GM23338 (cell line): ENCODE results near the gene PARVA. TPM values are rescaled to one million over a fixed set of nuclear protein-coding genes. Genes with fewer than 3 reads are reported as not detected.
A peak's percentile ranks its signal among the peaks of the same experiment; 100 is the strongest.

ENCODE experiments used
- ATAC-seq: fragments of 200-7000 bp; cut with Tn5 transposase; 3 replicates; pipeline ENCODE4 v1.9.1; 2020
- DNase-seq: peaks from one replicate; pipeline ENCODE4 v3.0.0-alpha.2; 2015; ENCODE audit warnings: low spot score
- H2AFZ ChIP-seq: fragments of 200-600 bp; sonication (generic); 2 replicates; pipeline ENCODE4 v1.8.0; 2016; ENCODE audit warnings: antibody characterized with exemption, mild to moderate bottlenecking, moderate library complexity
- H3F3A ChIP-seq: fragments of 200-600 bp; sonication (generic); replicated peaks from 2 replicates; pipeline ENCODE4 v1.8.0; 2017; ENCODE audit warnings: antibody characterized with exemption, mixed run types, low read depth
- H3K27ac ChIP-seq: fragments of 200-600 bp; sonication (generic); 2 replicates; pipeline ENCODE4 v1.6.1; 2016; ENCODE audit warnings: low read depth
- H3K27me3 ChIP-seq: fragments of 200-600 bp; sonication (generic); 2 replicates; pipeline ENCODE4 v1.8.0; 2016; ENCODE audit warnings: mild to moderate bottlenecking, mixed run types, moderate library complexity; ENCODE audit not compliant: insufficient read depth
- H3K36me3 ChIP-seq: fragments of 200-600 bp; sonication (generic); 2 replicates; pipeline ENCODE4 v1.8.0; 2016; ENCODE audit warnings: mild to moderate bottlenecking; ENCODE audit not compliant: insufficient read depth
- H3K4me1 ChIP-seq: fragments of 200-600 bp; sonication (generic); 2 replicates; pipeline ENCODE4 v1.8.0; 2016; ENCODE audit warnings: mild to moderate bottlenecking, moderate library complexity; ENCODE audit not compliant: insufficient read depth
- H3K4me2 ChIP-seq: fragments of 200-600 bp; sonication (generic); 2 replicates; pipeline ENCODE4 v1.7.1; 2017; ENCODE audit warnings: mixed run types
- H3K4me3 ChIP-seq: fragments of 200-600 bp; sonication (generic); 2 replicates; pipeline ENCODE4 v1.6.1; 2016; ENCODE audit warnings: mixed run types
- H3K79me2 ChIP-seq: fragments of 200-600 bp; sonication (generic); replicated peaks from 2 replicates; pipeline ENCODE4 v1.8.0; 2017; ENCODE audit warnings: mild to moderate bottlenecking; ENCODE audit not compliant: insufficient read depth
- H3K9me2 ChIP-seq: fragments of 200-600 bp; sonication (generic); 2 replicates; pipeline ENCODE4 v1.8.0; 2017; ENCODE audit not compliant: insufficient read depth
- H4K20me1 ChIP-seq: fragments of 200-600 bp; sonication (generic); replicated peaks from 2 replicates; pipeline ENCODE4 v1.8.0; 2017; ENCODE audit warnings: mild to moderate bottlenecking; ENCODE audit not compliant: insufficient read depth
- H3K27ac Mint-ChIP-seq: 2 replicates; pipeline ENCODE4 v1.8.0; 2020; ENCODE audit warnings: inconsistent platforms, mild to moderate bottlenecking, moderate library complexity, mixed read lengths
- H3K27me3 Mint-ChIP-seq: 3 replicates; pipeline ENCODE4 v1.8.0; 2022; ENCODE audit warnings: low read depth, mild to moderate bottlenecking, moderate library complexity, mixed read lengths, inconsistent platforms; ENCODE audit not compliant: insufficient read depth, poor library complexity
- H3K36me3 Mint-ChIP-seq: 3 replicates; pipeline ENCODE4 v1.8.0; 2021; ENCODE audit warnings: low read depth, mild to moderate bottlenecking, inconsistent platforms, moderate library complexity, mixed read lengths
- H3K4me1 Mint-ChIP-seq: 3 replicates; pipeline ENCODE4 v1.8.0; 2020; ENCODE audit warnings: mild to moderate bottlenecking, inconsistent platforms, mixed read lengths
- H3K4me3 Mint-ChIP-seq: 3 replicates; pipeline ENCODE4 v1.8.0; 2021; ENCODE audit warnings: moderate library complexity, mild to moderate bottlenecking, inconsistent platforms, mixed read lengths
- H3K9me3 Mint-ChIP-seq: 3 replicates; pipeline ENCODE4 v1.8.0; 2020; ENCODE audit warnings: moderate library complexity, mild to moderate bottlenecking, inconsistent platforms, mixed read lengths
- CREB1 ChIP-seq: fragments of 250-450 bp; sonication (Bioruptor Pico); IDR thresholded peaks from 2 replicates; pipeline ENCODE4 v1.5.0; 2020; ENCODE audit warnings: low read depth, mild to moderate bottlenecking, moderate library complexity
- CTCF ChIP-seq, 2 experiments: fragments of 200-600 bp in 1 of 2; sonication (generic) in 1 of 2; conservative IDR thresholded peaks; 2 replicates each; pipeline versions ENCODE4 v1.5.1 to v1.6.1; 2016 to 2017; ENCODE audit warnings: antibody characterized with exemption in 2 of 2, low read depth in 2 of 2, mild to moderate bottlenecking in 2 of 2, moderate library complexity in 1 of 2
- ETS1 ChIP-seq: IDR thresholded peaks from 2 replicates; pipeline ENCODE4 v1.6.1; 2016; ENCODE audit warnings: antibody characterized with exemption
- EZH2 ChIP-seq: fragments of 200-600 bp; sonication (generic); IDR thresholded peaks from one replicate; pipeline ENCODE4 v1.8.0; 2017; ENCODE audit warnings: antibody characterized with exemption, mild to moderate bottlenecking, low read depth; ENCODE audit not compliant: unreplicated experiment
- POLR2AphosphoS5 ChIP-seq: IDR thresholded peaks from 2 replicates; pipeline ENCODE4 v1.6.1; 2016; ENCODE audit warnings: antibody characterized with exemption, low read depth
- REST ChIP-seq: IDR thresholded peaks from one replicate; pipeline ENCODE4 v1.6.1; 2018; ENCODE audit warnings: antibody characterized with exemption; ENCODE audit not compliant: unreplicated experiment
- ZNF462 ChIP-seq: fragments of 250-450 bp; sonication (Bioruptor Pico); IDR thresholded peaks from 2 replicates; pipeline ENCODE4 v1.5.0; 2020; ENCODE audit warnings: mild to moderate bottlenecking, moderate library complexity
- polyA plus RNA-seq: library from polyadenylated mRNA; unstranded; fragments of >200 nt; fragmentation: Nextera tagmentation; extraction: Ambion mirVana; gene quantifications from 2 replicates; pipeline ENCODE4 v1.2.1, GENCODE V29; 2016
- total RNA-seq: library from RNA; depleted of rRNA; stranded (reverse); fragments of >200 nt; shearing (Covaris generic); gene quantifications from 2 replicates; pipeline ENCODE4 v1.2.3, GENCODE V29; 2014

The PARVA gene
- total and polyA plus RNA-seq, 2 experiments from 2014 or later: 5.8 to 6.9 TPM

- Histone ChIP-seq H3K27ac (no peak overlapping the region), H3K4me3 (no peak overlapping the region), H3K4me2 (no peak overlapping the region), H3F3A (no peaks in the 10 kb centered on the region), H3K36me3 (no peaks in the 10 kb centered on the region), H3K27me3 (no peaks in the 10 kb centered on the region), H2AFZ (no peak overlapping the region), H3K9me2 (no peaks in the 10 kb centered on the region), H3K79me2 (no peaks in the 10 kb centered on the region), H4K20me1 (no peaks in the 10 kb centered on the region), H3K4me1 (no peaks in the 10 kb centered on the region)
- H3K4me1 Mint-ChIP-seq: no peaks in the 10 kb centered on the region; the same call in 2 of the 3 replicates
- H3K36me3 Mint-ChIP-seq: no peaks in the 10 kb centered on the region
- TF ChIP-seq REST (no peak), CREB1 (CRISPR knock-in tag) (no peak), CTCF (conservative IDR thresholded peaks at IDR 0.05; ENCODE audit: low read depth in 2 of 2) (0 out of 4 replicates have a peak, but pooled peaks of 1 of the 2 experiments have one; percentile 13)
- H3K4me3 Mint-ChIP-seq: no peak overlapping the region
- ATAC-seq (peak; percentile 61), DNase-seq (peak; percentile 27)
- peaks cover 7% of the 10 kb centered on the region for H3K27me3 Mint-ChIP-seq
- no peak overlapping the region for H3K27ac Mint-ChIP-seq
- no peaks in the 10 kb centered on the region for H3K9me3 Mint-ChIP-seq
These were observed 146.0 kb downstream of the PARVA start for GRCh38 chr11:12523180-12523924.

- peaks cover 6% of the 10 kb centered on the region for H3K27me3 Mint-ChIP-seq
- no peak overlapping the region for H3K27ac Mint-ChIP-seq
- Histone ChIP-seq H3K9me2 (no peaks in the 10 kb centered on the region), H3F3A (no peaks in the 10 kb centered on the region), H4K20me1 (no peaks in the 10 kb centered on the region), H3K4me3 (no peak overlapping the region), H3K4me1 (no peaks in the 10 kb centered on the region), H3K27me3 (no peaks in the 10 kb centered on the region), H3K27ac (no peak overlapping the region), H3K36me3 (no peaks in the 10 kb centered on the region), H3K4me2 (no peak overlapping the region), H3K79me2 (no peaks in the 10 kb centered on the region), H2AFZ (no peak overlapping the region)
- H3K9me3 Mint-ChIP-seq: no peaks in the 10 kb centered on the region
- H3K36me3 Mint-ChIP-seq: no peaks in the 10 kb centered on the region
- H3K4me3 Mint-ChIP-seq: no peak overlapping the region
- no peak for DNase-seq
- H3K4me1 Mint-ChIP-seq: no peaks in the 10 kb centered on the region; the same call in 2 of the 3 replicates
- ATAC-seq: no peak
- TF ChIP-seq CREB1 (CRISPR knock-in tag): no peak
- TF ChIP-seq POLR2AphosphoS5: no peak
- TF ChIP-seq ETS1: no peak
- TF ChIP-seq ZNF462: no peak
- TF ChIP-seq EZH2: no peak
These were observed 147.5 kb downstream of the PARVA start for GRCh38 chr11:12524865-12525264.
